K562 (cell line): Measurements from ENCODE around the gene UBA52. TPM values are rescaled to one million over a fixed set of nuclear protein-coding genes. Genes with fewer than 3 reads are reported as not detected.

Source experiments
- ESRRA ChIP-seq: fragments of 450-650 bp; IDR thresholded peaks from 2 replicates; pipeline ENCODE4 v1.6.1; 2014; ENCODE audit warnings: low read depth, mild to moderate bottlenecking, moderate library complexity, borderline replicate concordance
- ETS1 ChIP-seq: conservative IDR thresholded peaks from 2 replicates; pipeline ENCODE4 v1.6.1; 2011; ENCODE audit warnings: low read depth, mild to moderate bottlenecking, low read length; ENCODE audit not compliant: control insufficient read depth
- ETV5 ChIP-seq: sonication (generic); formaldehyde crosslinking; IDR thresholded peaks from 2 replicates; pipeline ENCODE4 v1.4.0; 2020; ENCODE audit warnings: low read depth, mild to moderate bottlenecking, missing genetic modification reagents
- FOXA3 ChIP-seq, 2 experiments: fragments of 450-650 bp in 1 of 2; sonication (generic) in 1 of 2; formaldehyde crosslinking; IDR thresholded peaks in 1 of 2; conservative IDR thresholded peaks in 1 of 2; 2 replicates each; pipeline versions ENCODE4 v1.4.0 to v1.8.0; 2020 to 2022; ENCODE audit warnings: mild to moderate bottlenecking in 2 of 2, missing genetic modification reagents in 1 of 2
- FOXJ3 ChIP-seq: sonication (generic); formaldehyde crosslinking; IDR thresholded peaks from 2 replicates; pipeline ENCODE4 v1.4.0; 2020; ENCODE audit warnings: mild to moderate bottlenecking, missing genetic modification reagents
- GABPB1 ChIP-seq: sonication (generic); formaldehyde crosslinking; IDR thresholded peaks from 2 replicates; pipeline ENCODE4 v1.8.0; 2022; ENCODE audit warnings: mild to moderate bottlenecking, missing genetic modification reagents
- HIVEP1 ChIP-seq: fragments of 250-450 bp; sonication (Bioruptor Pico); IDR thresholded peaks from 2 replicates; pipeline ENCODE4 v1.4.0; 2020; ENCODE audit warnings: mild to moderate bottlenecking
- HOXB6 ChIP-seq: fragments of 250-450 bp; sonication (Bioruptor Pico); IDR thresholded peaks from 2 replicates; pipeline ENCODE4 v1.5.1; 2022; ENCODE audit warnings: mild to moderate bottlenecking, borderline replicate concordance
- NBN ChIP-seq: fragments of 450-650 bp; IDR thresholded peaks from 2 replicates; pipeline ENCODE4 v1.6.1; 2016; ENCODE audit warnings: low read depth, mild to moderate bottlenecking
- POLR2AphosphoS2 ChIP-seq: IDR thresholded peaks from 2 replicates; pipeline ENCODE4 v1.6.1; 2012; ENCODE audit warnings: low read length, improper control_type of control experiment
- RBM14 ChIP-seq: fragments of 200-400 bp; formaldehyde crosslinking; IDR thresholded peaks from 2 replicates; pipeline ENCODE4 v1.6.1; 2018; ENCODE audit warnings: low read depth, mild to moderate bottlenecking, low read length, moderate library complexity, borderline replicate concordance; ENCODE audit not compliant: insufficient read depth
- SAFB2 ChIP-seq: fragments of 200-400 bp; formaldehyde crosslinking; IDR thresholded peaks from 2 replicates; pipeline ENCODE4 v1.6.1; 2018; ENCODE audit warnings: borderline replicate concordance, low read length, low read depth, moderate library complexity; ENCODE audit not compliant: severe bottlenecking
- SUPT5H ChIP-seq: fragments of 450-650 bp; IDR thresholded peaks from 2 replicates; pipeline ENCODE4 v1.6.1; 2016
- TFAM ChIP-seq: fragments of 250-450 bp; sonication (Bioruptor Pico); conservative IDR thresholded peaks from 2 replicates; pipeline ENCODE4 v1.5.0; 2021; ENCODE audit warnings: mild to moderate bottlenecking, moderate library complexity
- TFAP4 ChIP-seq: sonication (generic); formaldehyde crosslinking; IDR thresholded peaks from 2 replicates; pipeline ENCODE4 v1.8.0; 2022; ENCODE audit warnings: missing genetic modification reagents, mild to moderate bottlenecking, moderate library complexity, borderline replicate concordance
- ZBTB26 ChIP-seq: fragments of 450-650 bp; formaldehyde crosslinking; IDR thresholded peaks from 2 replicates; pipeline ENCODE4 v1.4.0; 2022; ENCODE audit warnings: missing genetic modification characterization
- ZBTB43 ChIP-seq: sonication (generic); formaldehyde crosslinking; IDR thresholded peaks from 2 replicates; pipeline ENCODE4 v1.8.0; 2023; ENCODE audit warnings: mild to moderate bottlenecking, missing genetic modification reagents
- ZNF57 ChIP-seq: fragments of 450-650 bp; formaldehyde crosslinking; IDR thresholded peaks from 2 replicates; pipeline ENCODE4 v1.4.0; 2020; ENCODE audit warnings: mild to moderate bottlenecking, moderate library complexity
- ZNF589 ChIP-seq: fragments of 200-800 bp; sonication (Bioruptor generic); IDR thresholded peaks from 2 replicates; pipeline ENCODE4 v1.6.1; 2016; ENCODE audit warnings: low read depth, missing genetic modification characterization, missing compliant biosample characterization
- polyA plus RNA-seq, 8 experiments: library from polyadenylated mRNA; depleted of rRNA in 4 of 8; stranded (reverse) in 5 of 8; unstranded in 3 of 8; fragments of >200 nt; fragmentation: Nextera tagmentation in 2 of 8; fragmentation: Illumina TruSeq in 1 of 8; extraction: Ambion mirVana in 2 of 8; extraction: Trizol in 1 of 8; gene quantifications; 2 replicates each; pipeline versions ENCODE4 v1.2.1 to v1.2.3, GENCODE V29; 2011 to 2014; ENCODE audit warnings: inconsistent platforms in 1 of 8, missing spikeins in 1 of 8
- total RNA-seq, 7 experiments: library from RNA; depleted of rRNA in 6 of 7; stranded (reverse); fragments of >200 nt in 6 of 7; fragmentation: Illumina TruSeq in 2 of 7; extraction: Trizol in 2 of 7; gene quantifications; 2 replicates each; pipeline versions ENCODE4 v1.2.1 to v1.2.3, GENCODE V29; 2011 to 2021; ENCODE audit warnings: low replicate concordance in 1 of 7
- TF ChIP-seq, protein P1 (sequence below): fragments of 250-450 bp; sonication (Bioruptor Pico); IDR thresholded peaks from 2 replicates; pipeline ENCODE4 v1.8.0; 2021; ENCODE audit warnings: borderline replicate concordance, mild to moderate bottlenecking, moderate library complexity; ENCODE audit not compliant: poor library complexity, severe bottlenecking
- TF ChIP-seq, protein P2 (sequence below): fragments of 450-650 bp; IDR thresholded peaks from 2 replicates; pipeline ENCODE4 v1.6.1; 2016; ENCODE audit warnings: low read depth, mild to moderate bottlenecking, moderate library complexity

The UBA52 gene
- total and polyA plus RNA-seq, 9 of the 15 experiments (the other 6 are each of a cell fraction or from before 2014, with no cell fraction given): 1,110 to 2,751 (median 1,733) TPM

- TF ChIP-seq ZNF57 (CRISPR knock-in tag) (no peak), ETV5 (peak; percentile 99), FOXA3 (CRISPR knock-in tag; conservative IDR thresholded peaks at IDR 0.05 in 1 of 2, IDR thresholded peaks at IDR 0.05 in 1 of 2) (peak in 1 of 2 experiments; percentile 44; a peak in 2 of 4 replicates), ZNF589 (CRISPR knock-in tag) (no peak), HOXB6 (no peak), GABPB1 (CRISPR knock-in tag) (peak; percentile 98), SUPT5H (peak; percentile 98), ESRRA (peak; percentile 91; the same call in 1 of the 2 replicates), NBN (no peak; the same call in 1 of the 2 replicates), HIVEP1 (CRISPR knock-in tag) (no peak), POLR2AphosphoS2 (peak; percentile 95), ETS1 (peak; percentile 97), TFAM (CRISPR knock-in tag) (no peak), ZBTB26 (CRISPR knock-in tag) (no peak), SAFB2 (no peak), ZBTB43 (CRISPR knock-in tag) (peak; percentile 27; the same call in 1 of the 2 replicates), TFAP4 (CRISPR knock-in tag) (peak; percentile 95), FOXJ3 (CRISPR knock-in tag) (no peak), RBM14 (no peak)
- TF ChIP-seq, protein P1, sequence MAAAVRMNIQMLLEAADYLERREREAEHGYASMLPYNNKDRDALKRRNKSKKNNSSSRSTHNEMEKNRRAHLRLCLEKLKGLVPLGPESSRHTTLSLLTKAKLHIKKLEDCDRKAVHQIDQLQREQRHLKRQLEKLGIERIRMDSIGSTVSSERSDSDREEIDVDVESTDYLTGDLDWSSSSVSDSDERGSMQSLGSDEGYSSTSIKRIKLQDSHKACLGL (CRISPR knock-in tag): peak; percentile 86
- TF ChIP-seq, protein P2, sequence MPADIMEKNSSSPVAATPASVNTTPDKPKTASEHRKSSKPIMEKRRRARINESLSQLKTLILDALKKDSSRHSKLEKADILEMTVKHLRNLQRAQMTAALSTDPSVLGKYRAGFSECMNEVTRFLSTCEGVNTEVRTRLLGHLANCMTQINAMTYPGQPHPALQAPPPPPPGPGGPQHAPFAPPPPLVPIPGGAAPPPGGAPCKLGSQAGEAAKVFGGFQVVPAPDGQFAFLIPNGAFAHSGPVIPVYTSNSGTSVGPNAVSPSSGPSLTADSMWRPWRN: no peak
Measured at GRCh38 chr19:18571564-18572344, at the start of gene UBA52 (continued).
